SU-DHL-6 (cell line): ENCODE measurements around the gene NADK.

ENCODE experiments used
- EZH2phosphoT487 ChIP-seq: fragments of 200-600 bp; sonication (generic), shearing (Covaris generic); conservative IDR thresholded peaks from 2 replicates; pipeline ENCODE4 v1.6.1; 2018; ENCODE audit warnings: mild to moderate bottlenecking, antibody characterized with exemption, low read length, moderate library complexity, mixed read lengths
- TF ChIP-seq, protein P1 (sequence below): fragments of 200-600 bp; sonication (generic); IDR thresholded peaks from one replicate; pipeline ENCODE4 v1.5.1; 2017; ENCODE audit warnings: antibody characterized with exemption, mild to moderate bottlenecking, low read length, moderate library complexity; ENCODE audit not compliant: insufficient read depth, poor library complexity, severe bottlenecking

GRCh38 chr1:1748686-1749321, 29.5 kb downstream of the NADK start:
- TF ChIP-seq, protein P1, sequence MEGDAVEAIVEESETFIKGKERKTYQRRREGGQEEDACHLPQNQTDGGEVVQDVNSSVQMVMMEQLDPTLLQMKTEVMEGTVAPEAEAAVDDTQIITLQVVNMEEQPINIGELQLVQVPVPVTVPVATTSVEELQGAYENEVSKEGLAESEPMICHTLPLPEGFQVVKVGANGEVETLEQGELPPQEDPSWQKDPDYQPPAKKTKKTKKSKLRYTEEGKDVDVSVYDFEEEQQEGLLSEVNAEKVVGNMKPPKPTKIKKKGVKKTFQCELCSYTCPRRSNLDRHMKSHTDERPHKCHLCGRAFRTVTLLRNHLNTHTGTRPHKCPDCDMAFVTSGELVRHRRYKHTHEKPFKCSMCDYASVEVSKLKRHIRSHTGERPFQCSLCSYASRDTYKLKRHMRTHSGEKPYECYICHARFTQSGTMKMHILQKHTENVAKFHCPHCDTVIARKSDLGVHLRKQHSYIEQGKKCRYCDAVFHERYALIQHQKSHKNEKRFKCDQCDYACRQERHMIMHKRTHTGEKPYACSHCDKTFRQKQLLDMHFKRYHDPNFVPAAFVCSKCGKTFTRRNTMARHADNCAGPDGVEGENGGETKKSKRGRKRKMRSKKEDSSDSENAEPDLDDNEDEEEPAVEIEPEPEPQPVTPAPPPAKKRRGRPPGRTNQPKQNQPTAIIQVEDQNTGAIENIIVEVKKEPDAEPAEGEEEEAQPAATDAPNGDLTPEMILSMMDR = no peak
- TF ChIP-seq EZH2phosphoT487 = no peak
